GM19238 (cell line): ENCODE measurements around the gene OR5L2.
"Not testable (repeated sequence)": the region's sequence is repeated elsewhere in the genome, so short reads cannot be mapped to it uniquely, and the experiment has no call there.

Experiments
- DNase-seq: peaks from one replicate; pipeline ENCODE4 v3.0.0; 2011; ENCODE audit warnings: low spot score; ENCODE audit not compliant: insufficient read length

OR5L2 gene

DNA sequence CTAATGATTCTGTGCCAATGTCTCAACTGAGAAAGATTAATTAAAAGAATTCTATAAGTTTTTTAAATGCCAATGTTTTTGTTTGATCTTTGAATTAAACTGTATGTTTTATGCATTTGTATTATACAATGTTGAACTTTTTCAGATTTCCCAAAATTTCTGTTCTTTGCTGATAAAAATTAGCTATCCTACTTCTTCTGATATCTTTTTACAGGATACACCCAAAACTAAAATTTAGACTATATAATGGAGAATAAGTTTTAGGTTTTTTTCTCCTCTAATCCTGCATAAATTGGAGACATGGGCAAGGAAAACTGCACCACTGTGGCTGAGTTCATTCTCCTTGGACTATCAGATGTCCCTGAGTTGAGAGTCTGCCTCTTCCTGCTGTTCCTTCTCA is at the start of gene OR5L2:
Gene OR5L2, plus strand, starts transcription at position 301 of the 400 bp plus-strand sequence. Its CDS starts 0 bp downstream, at position 301.
- DNase-seq: no peak

DNA sequence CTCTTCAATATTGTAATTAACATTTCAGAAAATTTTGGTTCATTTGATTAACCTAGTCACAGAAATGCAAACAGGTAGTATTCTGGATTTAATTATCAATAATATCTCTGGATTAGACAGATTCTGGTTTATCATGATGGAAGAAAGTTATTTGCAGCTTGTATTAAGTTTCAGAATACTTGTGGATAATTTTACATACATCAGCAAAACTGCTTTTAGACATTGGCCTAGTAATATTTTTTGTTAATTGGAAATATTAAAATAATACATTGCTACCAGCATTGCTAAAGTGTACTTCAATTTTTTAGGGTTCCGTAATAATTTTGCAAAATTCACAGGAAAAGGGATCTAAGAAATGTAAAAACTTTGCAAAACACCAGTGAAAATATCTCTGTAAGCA is 35.4 kb upstream of the OR5L2 start:
- DNase-seq: no peak

DNA sequence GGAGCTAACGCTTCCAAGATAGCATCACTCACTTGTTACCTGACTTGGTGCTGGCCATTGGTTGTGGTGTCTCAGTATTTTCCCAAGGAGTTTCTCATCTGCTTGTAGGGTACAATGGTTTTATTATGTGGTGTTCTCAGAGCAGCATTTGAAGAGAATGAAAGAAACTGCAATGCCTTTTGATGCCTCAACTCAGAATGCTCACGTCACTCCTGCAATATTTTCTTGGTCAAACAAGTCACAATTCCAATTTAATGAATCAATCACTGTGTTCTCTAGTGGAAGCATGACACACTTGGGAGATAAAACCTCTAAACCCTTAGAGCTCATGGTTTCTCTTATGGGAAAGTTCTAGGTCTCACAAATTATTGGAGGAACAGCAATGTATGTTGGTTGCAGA is 33.7 kb upstream of the OR5L2 start:
- no peak for DNase-seq

DNA sequence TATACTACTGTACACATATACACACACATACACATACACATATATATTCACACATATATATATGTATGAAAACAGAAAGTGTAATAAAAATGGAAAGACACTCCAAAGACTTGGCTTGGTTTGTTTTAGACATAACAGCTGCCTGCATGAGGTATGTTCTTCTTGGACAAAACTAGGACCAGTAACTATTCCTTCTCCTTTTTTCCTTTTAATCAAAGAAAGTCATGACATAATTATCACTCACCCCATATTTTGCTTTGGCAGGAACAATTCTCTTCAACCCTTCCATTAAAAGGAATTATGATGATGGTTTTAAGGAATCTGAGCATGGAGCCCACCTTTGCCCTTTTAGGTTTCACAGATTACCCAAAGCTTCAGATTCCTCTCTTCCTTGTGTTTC is 31.8 kb upstream of the OR5L2 start, which contains the start of gene OR5D14:
Gene OR5D14, plus strand, starts transcription at position 301 of the 400 bp plus-strand sequence. Its CDS starts 0 bp downstream, at position 301.
- no peak for DNase-seq

DNA sequence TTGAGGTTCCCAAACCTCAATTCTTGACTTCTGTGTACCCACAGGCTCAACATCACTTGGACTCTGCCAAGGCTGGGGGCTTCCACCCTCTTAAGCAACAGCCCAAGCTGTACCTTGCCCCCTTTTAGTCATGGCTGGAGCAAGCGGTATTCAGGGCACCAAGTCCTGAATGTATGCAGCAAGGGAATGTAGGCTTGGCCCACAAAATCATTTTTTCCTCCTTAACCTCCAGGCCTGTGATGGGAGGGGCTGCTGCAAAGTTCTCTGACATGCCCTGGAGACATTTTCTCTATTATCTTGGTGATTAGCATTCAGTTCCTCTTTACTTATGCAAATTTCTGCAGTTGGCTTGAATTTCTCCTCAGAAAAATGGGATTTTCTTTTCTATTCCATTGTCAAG is 20.8 kb upstream of the OR5L2 start:
- DNase-seq: no peak

DNA sequence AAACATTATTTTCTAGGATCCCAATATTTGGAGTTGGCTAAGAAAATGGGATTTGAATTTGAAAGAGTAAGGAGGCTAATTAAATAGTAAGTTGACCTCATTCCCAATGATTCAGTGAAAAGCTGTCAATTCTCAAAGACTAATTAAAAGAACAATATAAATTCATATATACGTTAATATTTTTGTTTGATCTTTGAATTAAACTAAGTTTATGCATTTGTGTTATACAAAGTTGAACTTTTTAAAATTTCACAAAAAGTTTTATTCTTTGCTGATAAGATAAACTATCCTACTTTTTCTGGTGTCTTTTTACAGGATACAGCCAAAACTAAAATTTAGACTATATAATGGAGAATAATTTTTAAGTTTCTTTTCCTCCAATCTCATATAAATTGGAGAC is 16.0 kb upstream of the OR5L2 start, which contains the start of gene OR5L1:
Gene OR5L1, plus strand, starts transcription at position 301 of the 400 bp plus-strand sequence. CDS start 100 bp downstream, outside the sequence.
- no peak for DNase-seq

DNA sequence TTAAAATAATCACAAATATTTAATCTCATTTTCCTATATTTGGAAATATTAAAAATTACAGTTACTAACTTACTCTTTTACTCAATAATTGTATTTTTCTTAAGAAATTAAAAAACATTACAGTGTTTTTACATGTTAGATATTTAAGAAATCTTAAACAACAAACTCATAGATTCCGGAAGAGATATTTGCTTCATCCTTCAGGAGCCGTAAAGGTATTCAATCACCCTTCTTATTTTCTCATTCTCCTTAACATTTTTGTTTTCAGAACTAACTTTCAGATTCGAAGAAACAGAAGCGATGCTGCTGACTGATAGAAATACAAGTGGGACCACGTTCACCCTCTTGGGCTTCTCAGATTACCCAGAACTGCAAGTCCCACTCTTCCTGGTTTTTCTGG is 7.7 kb upstream of the OR5L2 start, which contains the start of gene OR5D18:
Gene OR5D18, plus strand, starts transcription at position 301 of the 400 bp plus-strand sequence. Its CDS starts 0 bp downstream, at position 301.
- no peak for DNase-seq

DNA sequence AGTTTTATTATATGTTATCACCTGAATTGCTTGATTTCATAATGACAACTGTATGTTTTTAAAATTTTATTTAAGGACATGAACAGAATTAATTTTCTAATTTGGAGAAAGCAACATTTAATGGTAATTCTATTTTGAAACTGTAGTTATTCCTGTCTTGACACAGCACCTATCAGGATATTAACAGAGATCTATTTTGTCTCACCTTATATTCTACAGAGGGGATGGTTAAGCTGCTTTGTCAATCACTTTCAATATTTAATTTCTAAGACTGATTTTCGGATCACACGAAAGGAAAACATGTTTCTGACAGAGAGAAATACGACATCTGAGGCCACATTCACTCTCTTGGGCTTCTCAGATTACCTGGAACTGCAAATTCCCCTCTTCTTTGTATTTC is 11.4 kb downstream of the OR5L2 start, which contains the start of gene OR5D16:
Gene OR5D16, plus strand, starts transcription at position 301 of the 400 bp plus-strand sequence. Its CDS starts 0 bp downstream, at position 301.
- DNase-seq: no peak

DNA sequence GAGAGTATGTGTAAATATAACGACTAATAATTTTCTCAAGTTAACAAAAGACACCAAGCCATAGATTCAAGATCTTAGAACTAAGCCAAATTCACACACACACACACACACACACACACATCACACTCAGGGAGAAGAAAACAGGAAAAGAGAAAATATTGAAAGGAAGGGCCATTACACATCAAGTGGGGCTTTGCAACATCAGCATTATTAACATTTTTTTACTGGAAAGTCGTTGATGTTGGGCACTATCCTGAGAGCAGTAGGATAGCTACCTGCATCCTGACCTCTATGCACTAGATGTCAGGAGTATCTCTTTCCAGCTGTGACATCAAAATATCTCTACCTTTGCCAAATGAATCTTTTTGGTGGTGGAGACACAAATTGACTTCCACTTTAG is 20.4 kb downstream of the OR5L2 start:
- no peak for DNase-seq

DNA sequence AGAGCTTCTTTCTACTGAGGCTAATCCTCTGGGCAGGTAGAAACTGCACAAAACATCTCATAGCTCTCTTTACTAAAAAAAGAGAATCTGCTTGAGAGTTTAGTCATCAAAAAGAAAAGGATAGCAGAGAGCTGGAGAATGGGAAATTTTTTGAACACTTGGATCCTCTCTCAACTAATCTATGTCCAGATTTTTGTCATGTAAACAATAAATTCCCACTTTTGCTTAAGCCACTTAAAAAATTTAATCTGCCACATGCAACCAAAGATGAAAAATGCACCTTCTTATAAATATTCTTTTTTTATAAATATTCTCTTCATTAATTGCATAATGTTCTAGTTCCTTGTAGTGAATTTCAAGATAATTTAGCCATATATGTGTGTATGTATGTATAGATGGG is 22.0 kb downstream of the OR5L2 start:
- no peak for DNase-seq

DNA sequence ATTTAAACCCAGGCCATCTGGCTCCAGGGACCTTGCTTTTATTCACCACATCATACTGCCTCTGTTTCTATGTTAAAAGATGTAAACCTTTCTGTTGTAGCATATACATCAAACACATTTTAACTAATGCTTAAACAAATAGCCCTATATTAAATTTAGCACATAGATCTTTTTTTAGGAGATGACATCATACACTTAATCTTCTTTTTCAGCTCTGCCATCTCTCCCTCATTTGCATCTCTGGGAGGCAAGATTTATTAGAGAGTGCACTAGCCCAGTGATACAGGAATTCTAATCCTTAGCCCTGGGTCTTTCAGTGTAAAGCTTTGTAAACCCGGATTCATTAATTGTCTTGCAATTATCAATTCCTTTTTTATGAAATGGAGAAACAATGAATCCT is 25.1 kb downstream of the OR5L2 start:
- DNase-seq: no peak

DNA sequence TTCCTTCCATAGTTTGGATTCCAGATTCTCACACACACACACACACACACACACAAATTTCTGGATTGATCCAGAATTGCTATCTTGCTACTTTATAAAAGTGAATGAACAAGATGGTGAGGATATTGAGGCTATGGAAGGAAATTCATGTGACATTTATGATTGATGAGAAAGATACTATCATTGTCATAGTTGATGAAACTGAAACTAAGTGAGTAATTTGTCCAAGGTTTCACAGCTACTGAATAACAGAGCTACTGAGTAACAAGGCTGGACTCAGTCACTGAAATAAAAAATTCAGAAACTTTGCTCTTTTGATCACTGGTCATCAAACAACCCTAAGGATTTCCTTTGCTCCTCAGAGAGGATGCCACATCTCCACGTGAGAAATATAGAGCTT is 27.7 kb downstream of the OR5L2 start:
- DNase-seq: no peak

DNA sequence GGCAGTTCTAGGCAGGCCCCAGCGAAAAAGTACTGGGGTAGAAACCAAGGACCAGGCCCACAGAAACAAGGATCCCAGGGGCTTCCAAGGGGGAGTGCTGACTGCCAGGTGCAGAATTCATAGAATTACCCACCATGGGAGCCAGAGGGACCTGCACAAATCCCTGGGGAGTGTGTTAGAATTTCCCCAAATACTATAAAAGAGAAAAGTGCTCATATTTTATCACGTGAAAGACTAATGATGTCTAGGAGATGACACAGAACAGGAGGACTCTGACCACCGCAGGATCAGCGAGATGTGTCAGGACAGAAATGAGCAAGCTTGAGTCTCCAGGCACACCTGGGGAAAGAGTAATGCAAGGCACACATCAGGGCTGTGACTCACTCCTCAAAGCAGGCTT is 40.3 kb downstream of the OR5L2 start:
- not testable (repeated sequence) for DNase-seq

DNA sequence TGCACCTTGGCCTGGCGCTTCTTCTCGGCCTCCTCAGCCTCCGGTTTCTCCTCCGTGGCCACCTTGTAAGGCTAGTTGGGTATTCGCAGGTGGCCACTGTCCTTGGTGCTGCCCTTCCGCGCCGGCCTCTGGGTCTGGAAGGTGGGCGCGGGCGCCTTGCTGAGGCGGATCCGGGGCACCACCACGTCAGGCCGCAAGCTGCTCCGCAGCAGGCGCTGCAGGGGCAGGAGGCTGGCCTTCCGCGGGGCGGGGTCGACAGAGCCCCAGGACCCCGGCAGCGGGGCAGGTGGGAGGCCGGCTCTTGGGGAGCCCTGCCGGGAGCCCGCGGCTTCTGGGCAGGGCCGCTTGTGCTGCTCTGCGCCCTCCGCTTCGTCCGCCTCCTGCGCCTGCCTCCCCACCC is 45.7 kb downstream of the OR5L2 start:
- DNase-seq: not testable (repeated sequence)

DNA sequence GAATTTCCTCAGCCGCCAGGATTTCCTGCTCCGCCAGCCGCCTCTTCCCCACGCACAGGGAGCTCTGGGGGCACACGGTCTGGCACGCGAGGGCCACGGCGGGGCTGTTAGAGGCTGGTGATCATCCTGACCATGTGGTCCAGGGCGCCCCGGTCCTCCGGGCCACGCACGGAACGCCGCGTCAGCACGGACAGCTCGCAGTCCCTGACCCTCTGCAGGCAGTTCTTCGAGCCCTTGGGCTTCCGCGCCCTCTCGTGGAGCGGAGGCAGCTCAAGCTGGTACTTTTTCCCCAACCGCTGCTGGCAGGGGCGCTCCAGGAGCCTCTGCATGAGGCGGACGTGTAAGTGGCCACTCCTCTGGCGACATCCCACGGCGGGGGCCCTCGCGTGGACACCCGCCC is 46.1 kb downstream of the OR5L2 start:
- DNase-seq: not testable (repeated sequence)
